Trophoblast cell (in vitro differentiated cells and primary cell): ENCODE results near the gene CDC37.
"Not testable (repeated sequence)": the region's sequence is repeated elsewhere in the genome, so short reads cannot be mapped to it uniquely, and the experiment has no call there.

Experiments used
- DNase-seq, 2 donors: peaks; one replicate each; pipeline ENCODE4 v3.0.0-alpha.2; 2016
- H2AFZ ChIP-seq: 2 replicates; pipeline ENCODE4 v1.6.1; 2013; ENCODE audit warnings: low read length, moderate library complexity, mild to moderate bottlenecking; ENCODE audit not compliant: insufficient read depth, poor library complexity
- H2AK5ac ChIP-seq: 2 replicates; pipeline ENCODE4 v1.6.1; 2013; ENCODE audit warnings: mild to moderate bottlenecking, low read length
- H2BK120ac ChIP-seq: 2 replicates; pipeline ENCODE4 v1.6.1; 2013; ENCODE audit warnings: low read length, mild to moderate bottlenecking, moderate library complexity; ENCODE audit not compliant: insufficient read depth, poor library complexity
- H2BK12ac ChIP-seq: 2 replicates; pipeline ENCODE4 v1.6.1; 2013; ENCODE audit warnings: mild to moderate bottlenecking, low read length, moderate library complexity
- H2BK5ac ChIP-seq: 2 replicates; pipeline ENCODE4 v1.6.1; 2013; ENCODE audit warnings: low read length, low read depth, moderate library complexity, mild to moderate bottlenecking; ENCODE audit not compliant: poor library complexity
- H3K14ac ChIP-seq: 2 replicates; pipeline ENCODE4 v1.6.1; 2013; ENCODE audit warnings: mild to moderate bottlenecking, low read length
- H3K18ac ChIP-seq: 2 replicates; pipeline ENCODE4 v1.6.1; 2013; ENCODE audit warnings: mild to moderate bottlenecking, low read length
- H3K23ac ChIP-seq: 2 replicates; pipeline ENCODE4 v1.6.1; 2013; ENCODE audit warnings: low read length
- H3K27ac ChIP-seq: 2 replicates; pipeline ENCODE4 v1.5.1; 2013; ENCODE audit warnings: low read depth, mild to moderate bottlenecking, inconsistent platforms, low read length, moderate library complexity
- H3K27me3 ChIP-seq: 2 replicates; pipeline ENCODE4 v1.6.1; 2013; ENCODE audit warnings: inconsistent platforms, mild to moderate bottlenecking, low read length, moderate library complexity; ENCODE audit not compliant: insufficient read depth
- H3K36me3 ChIP-seq, 2 experiments: 1 replicate in 1 of 2; 2 replicates in 1 of 2; pipeline ENCODE4 v1.6.1; 2013; ENCODE audit warnings: low read length in 2 of 2, mild to moderate bottlenecking in 2 of 2, moderate library complexity in 1 of 2; ENCODE audit not compliant: insufficient read depth in 2 of 2, control insufficient read depth in 1 of 2
- H3K4ac ChIP-seq: 2 replicates; pipeline ENCODE4 v1.6.1; 2013; ENCODE audit warnings: low read depth, mild to moderate bottlenecking, low read length, moderate library complexity
- H3K4me1 ChIP-seq, 2 experiments: 1 replicate in 1 of 2; 2 replicates in 1 of 2; pipeline ENCODE4 v1.6.1; 2013; ENCODE audit warnings: low read length in 2 of 2, mild to moderate bottlenecking in 2 of 2, moderate library complexity in 1 of 2; ENCODE audit not compliant: insufficient read depth in 2 of 2, control insufficient read depth in 1 of 2
- H3K4me2 ChIP-seq: 2 replicates; pipeline ENCODE4 v1.6.1; 2013; ENCODE audit warnings: inconsistent platforms, mild to moderate bottlenecking, low read length, moderate library complexity
- H3K4me3 ChIP-seq: 2 replicates; pipeline ENCODE4 v1.5.1; 2013; ENCODE audit warnings: mild to moderate bottlenecking, low read depth, low read length, inconsistent platforms
- H3K79me1 ChIP-seq: one replicate; pipeline ENCODE4 v1.6.1; 2013; ENCODE audit warnings: low read length
- H3K79me2 ChIP-seq: 2 replicates; pipeline ENCODE4 v1.6.1; 2013; ENCODE audit warnings: low read length, mild to moderate bottlenecking; ENCODE audit not compliant: control insufficient read depth, insufficient read depth, poor library complexity
- H3K9ac ChIP-seq: 2 replicates; pipeline ENCODE4 v1.6.1; 2013; ENCODE audit warnings: mild to moderate bottlenecking, low read length
- H3K9me3 ChIP-seq: 2 replicates; pipeline ENCODE4 v1.6.1; 2013; ENCODE audit warnings: low read depth, mild to moderate bottlenecking, control low read depth, inconsistent platforms, low read length; ENCODE audit not compliant: insufficient read depth
- H4K12ac ChIP-seq: 2 replicates; pipeline ENCODE4 v1.6.1; 2013; ENCODE audit warnings: low read depth, mild to moderate bottlenecking, low read length, moderate library complexity
- H4K8ac ChIP-seq: 2 replicates; pipeline ENCODE4 v1.6.1; 2013; ENCODE audit warnings: low read depth, mild to moderate bottlenecking, low read length, moderate library complexity
- H4K91ac ChIP-seq: one replicate; pipeline ENCODE4 v1.6.1; 2013; ENCODE audit warnings: low read depth, mild to moderate bottlenecking, low read length, moderate library complexity
- WGBS: extraction: QIAGEN DNeasy Blood & Tissue Kit; methylation state at CpG from one replicate; pipeline ENCODE4 v1.1.7; 2013; ENCODE audit warnings: missing lambda C conversion rate; ENCODE audit not compliant: insufficient read length, insufficient coverage; ENCODE audit errors: extremely low coverage; 5-methylcytosine and 5-hydroxymethylcytosine counted together

Gene CDC37

DNA sequence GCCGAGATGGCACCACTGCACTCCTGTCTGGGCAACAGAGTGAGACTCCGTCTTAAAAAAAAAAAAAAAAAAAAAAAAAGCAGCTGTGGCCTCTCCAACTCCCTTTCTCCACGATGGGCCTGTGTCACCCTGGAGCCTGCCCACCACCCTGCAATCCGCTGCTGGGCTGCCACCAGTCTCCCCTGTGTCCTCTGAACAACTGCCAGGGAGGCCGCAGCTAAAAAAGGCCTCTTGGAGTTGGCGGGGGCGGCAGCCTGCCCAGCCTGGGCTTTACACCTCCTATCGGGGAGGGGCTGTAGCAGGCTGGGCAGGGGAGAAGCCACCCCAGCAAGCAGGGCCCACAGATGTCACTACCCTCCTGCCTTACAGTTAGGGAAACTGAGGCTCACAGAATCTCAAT lies 3.5 kb downstream of the CDC37 start:
- Histone ChIP-seq H4K12ac (no peak overlapping the region), H3K79me1 (peaks cover 6% of the 10 kb centered on the region), H3K23ac (no peak overlapping the region), H2BK120ac (no peak overlapping the region), H3K4ac (peak overlapping the region; percentile 27), H3K4me3 (no peak overlapping the region), H3K79me2 (peaks cover 12% of the 10 kb centered on the region), H3K27ac (no peak overlapping the region), H4K91ac (no peak overlapping the region), H3K14ac (no peak overlapping the region), H3K18ac (peak overlapping the region; percentile 46), H3K36me3 (peaks cover 30 to 46% of the 10 kb centered on the region in 2 experiments), H3K4me2 (no peak overlapping the region), H3K4me1 (peaks cover 4 to 13% of the 10 kb centered on the region in 2 experiments), H2AFZ (no peak overlapping the region), H4K8ac (no peak overlapping the region), H2AK5ac (no peak overlapping the region), H3K27me3 (peaks cover 3% of the 10 kb centered on the region), H3K9ac (no peak overlapping the region), H2BK5ac (no peak overlapping the region), H3K9me3 (peaks cover 1% of the 10 kb centered on the region), H2BK12ac (no peak overlapping the region)
- no CpG with 5 or more reads among the region's 8 CpGs for WGBS
- DNase-seq, result no peak

DNA sequence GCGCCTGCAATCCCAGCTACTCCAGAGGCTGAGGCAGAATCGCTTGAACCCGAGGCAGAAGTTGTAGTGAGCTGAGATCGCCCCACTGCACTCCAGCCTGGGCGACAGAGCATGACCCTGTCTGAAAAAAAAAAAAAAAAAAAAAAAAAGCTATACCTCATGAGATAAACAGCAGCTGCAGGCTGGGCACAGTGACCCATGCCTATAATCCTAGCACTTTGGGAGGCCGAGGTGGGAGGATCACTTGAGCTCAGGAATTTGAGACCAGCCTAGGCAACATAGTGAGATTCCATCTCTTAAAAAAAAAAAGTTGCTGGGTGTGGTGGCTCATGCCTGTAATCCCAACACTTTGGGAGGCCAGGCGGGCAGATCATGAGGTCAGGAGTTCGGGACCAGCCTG lies 4.0 kb downstream of the CDC37 start:
- not testable (repeated sequence) for H2AFZ ChIP-seq, H3K27ac ChIP-seq, H3K4ac ChIP-seq, H3K4me2 ChIP-seq, H3K23ac ChIP-seq, H3K4me1 ChIP-seq, H2BK120ac ChIP-seq, H3K4me3 ChIP-seq, H3K27me3 ChIP-seq, H4K8ac ChIP-seq, H2BK12ac ChIP-seq, H3K9me3 ChIP-seq, H3K9ac ChIP-seq, H3K79me1 ChIP-seq, H4K12ac ChIP-seq, H2BK5ac ChIP-seq, H4K91ac ChIP-seq, H3K14ac ChIP-seq, H3K18ac ChIP-seq, H2AK5ac ChIP-seq
- Histone ChIP-seq H3K79me2 (peaks cover 12% of the 10 kb centered on the region), H3K36me3 (peaks cover 34 to 51% of the 10 kb centered on the region in 2 experiments)
- WGBS, result no CpG with 5 or more reads among the region's 8 CpGs
- peak; percentile 67 to 69 for DNase-seq

DNA sequence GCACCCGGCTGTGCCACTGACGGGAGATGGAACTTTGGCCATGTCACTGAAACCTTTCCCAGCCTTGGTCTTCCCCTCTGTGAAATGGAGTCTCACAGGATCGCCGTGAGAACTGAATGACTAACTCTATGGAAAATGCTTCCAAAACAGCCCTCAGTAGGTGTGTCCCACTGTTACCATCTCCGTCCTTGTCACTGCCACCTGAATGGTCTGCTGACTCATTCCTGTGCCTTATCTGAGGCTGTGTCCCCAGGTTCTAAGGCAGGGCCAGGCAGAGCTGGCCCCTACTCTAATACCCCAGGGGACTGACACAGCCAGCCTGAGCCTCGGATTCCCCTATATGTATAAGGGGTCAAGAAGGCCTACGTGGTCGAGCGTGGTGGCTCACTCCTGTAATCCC lies 4.5 kb downstream of the CDC37 start:
- H3K36me3 ChIP-seq, result peaks cover 38 to 55% of the 10 kb centered on the region in 2 experiments
- H3K9me3 ChIP-seq, result peaks cover 1% of the 10 kb centered on the region
- no peak overlapping the region for H3K4me2 ChIP-seq
- H3K4me3 ChIP-seq, result no peak overlapping the region
- peak; percentile 81 to 83 for DNase-seq
- H4K8ac ChIP-seq, result no peak overlapping the region
- H4K91ac ChIP-seq, result no peak overlapping the region
- peaks cover 4 to 7% of the 10 kb centered on the region in 2 experiments for H3K4me1 ChIP-seq
- no peak overlapping the region for H2BK120ac ChIP-seq
- H2BK5ac ChIP-seq, result no peak overlapping the region
- no peak overlapping the region for H3K9ac ChIP-seq
- H3K79me1 ChIP-seq, result peaks cover 4% of the 10 kb centered on the region
- H2BK12ac ChIP-seq, result no peak overlapping the region
- H3K4ac ChIP-seq, result no peak overlapping the region
- no peak overlapping the region for H3K14ac ChIP-seq
- no CpG with 5 or more reads among the region's 9 CpGs for WGBS
- H3K18ac ChIP-seq, result no peak overlapping the region
- H2AFZ ChIP-seq, result no peak overlapping the region
- no peak overlapping the region for H2AK5ac ChIP-seq
- no peak overlapping the region for H3K27ac ChIP-seq
- no peaks in the 10 kb centered on the region for H3K27me3 ChIP-seq
- H3K23ac ChIP-seq, result no peak overlapping the region
- no peak overlapping the region for H4K12ac ChIP-seq
- H3K79me2 ChIP-seq, result peaks cover 12% of the 10 kb centered on the region

DNA sequence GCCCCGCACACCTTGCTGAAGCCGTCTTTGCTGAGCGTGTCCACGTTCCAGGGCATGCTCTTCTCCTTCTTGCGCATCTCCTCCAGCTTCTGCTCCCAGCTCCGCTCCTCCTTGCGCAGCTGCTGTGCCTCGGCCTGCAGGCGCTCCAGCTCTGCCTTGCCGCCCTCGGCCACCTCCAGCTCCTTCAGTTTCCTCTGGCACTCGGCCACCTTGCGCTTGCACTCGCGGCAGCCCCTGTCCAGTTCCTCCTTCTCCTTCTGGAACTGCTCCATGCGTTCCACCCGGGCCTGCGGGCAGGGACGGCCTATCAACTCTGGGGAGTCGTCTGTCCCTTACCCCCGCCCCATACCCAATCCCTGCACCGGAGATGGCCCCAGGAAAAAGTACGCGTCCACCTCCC lies 7.4 kb downstream of the CDC37 start:
- Histone ChIP-seq H2AFZ (no peak overlapping the region), H2BK12ac (no peak overlapping the region), H3K79me1 (no peaks in the 10 kb centered on the region), H3K14ac (no peak overlapping the region), H3K79me2 (no peaks in the 10 kb centered on the region), H3K27me3 (no peaks in the 10 kb centered on the region), H3K9me3 (peaks cover 3% of the 10 kb centered on the region), H2BK120ac (no peak overlapping the region), H3K4me1 (no peaks in the 10 kb centered on the region), H3K4me3 (no peak overlapping the region), H3K4ac (no peak overlapping the region), H3K27ac (no peak overlapping the region), H2AK5ac (no peak overlapping the region), H2BK5ac (no peak overlapping the region), H3K18ac (peak overlapping the region; percentile 37), H4K12ac (no peak overlapping the region), H3K23ac (no peak overlapping the region), H3K36me3 (peaks cover 60 to 76% of the 10 kb centered on the region in 2 experiments), H4K8ac (no peak overlapping the region), H4K91ac (no peak overlapping the region), H3K4me2 (no peak overlapping the region), H3K9ac (no peak overlapping the region)
- no peak for DNase-seq
- WGBS, result no CpG with 5 or more reads among the region's 24 CpGs
